ENCODE data around the gene FDXR. TPM values are rescaled to one million over a fixed set of nuclear protein-coding genes. Genes with fewer than 3 reads are reported as not detected.
A peak's percentile ranks its signal among the peaks of the same experiment; 100 is the strongest.

Gene FDXR
- total and polyA plus RNA-seq, 12 donors = 159 to 835 (median 444) TPM

GRCh38 chr17:74864297-74864865 lies 8.4 kb downstream of the FDXR start:
- Histone ChIP-seq H3K4me3 (no peak overlapping the region), H3K9me3 (replicated peaks in 1 of 3) (no peaks in the 10 kb centered on the region), H3K27ac (peak overlapping the region in 3 of 5 donors; percentile 40 to 64 (median 45)), H3K4me1 (replicated peaks in 1 of 2) (peaks cover 31 to 70% of the 10 kb centered on the region in 2 donors), H3K36me3 (replicated peaks in 1 of 2) (peaks cover 0 to 9% of the 10 kb centered on the region in 2 donors), H3K27me3 (no peaks in the 10 kb centered on the region)
- intact Hi-C loops (cut with DNase I) = loop anchor here (2.0 to 5.0 kb wide), 4 partner anchors 72 to 122 kb away; partner anchors contain the start of gene NHERF1 (in 1 of the 2)
- WGBS, 4 donors = 55 to 69% (median 63%) methylated on average over 10 to 15 of the region's 15 CpGs
- no peak for TF ChIP-seq POLR2A (IDR thresholded peaks at IDR 0.05)
- TF ChIP-seq, protein P1, sequence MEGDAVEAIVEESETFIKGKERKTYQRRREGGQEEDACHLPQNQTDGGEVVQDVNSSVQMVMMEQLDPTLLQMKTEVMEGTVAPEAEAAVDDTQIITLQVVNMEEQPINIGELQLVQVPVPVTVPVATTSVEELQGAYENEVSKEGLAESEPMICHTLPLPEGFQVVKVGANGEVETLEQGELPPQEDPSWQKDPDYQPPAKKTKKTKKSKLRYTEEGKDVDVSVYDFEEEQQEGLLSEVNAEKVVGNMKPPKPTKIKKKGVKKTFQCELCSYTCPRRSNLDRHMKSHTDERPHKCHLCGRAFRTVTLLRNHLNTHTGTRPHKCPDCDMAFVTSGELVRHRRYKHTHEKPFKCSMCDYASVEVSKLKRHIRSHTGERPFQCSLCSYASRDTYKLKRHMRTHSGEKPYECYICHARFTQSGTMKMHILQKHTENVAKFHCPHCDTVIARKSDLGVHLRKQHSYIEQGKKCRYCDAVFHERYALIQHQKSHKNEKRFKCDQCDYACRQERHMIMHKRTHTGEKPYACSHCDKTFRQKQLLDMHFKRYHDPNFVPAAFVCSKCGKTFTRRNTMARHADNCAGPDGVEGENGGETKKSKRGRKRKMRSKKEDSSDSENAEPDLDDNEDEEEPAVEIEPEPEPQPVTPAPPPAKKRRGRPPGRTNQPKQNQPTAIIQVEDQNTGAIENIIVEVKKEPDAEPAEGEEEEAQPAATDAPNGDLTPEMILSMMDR (IDR thresholded peaks at IDR 0.05) = no peak
- DNase-seq = peak in 1 of 7 donors; percentile 44

GRCh38 chr17:74863420-74864296 lies 9.1 kb downstream of the FDXR start:
- no peak for TF ChIP-seq POLR2A (IDR thresholded peaks at IDR 0.05)
- TF ChIP-seq, protein P1 (IDR thresholded peaks at IDR 0.05) = no peak
- 62 to 81% (median 72%) methylated on average over 13 to 25 of the region's 25 CpGs for WGBS, 4 donors
- peak in 1 of 7 donors; percentile 38 for DNase-seq
- H3K9me3 ChIP-seq (replicated peaks in 1 of 3) = no peaks in the 10 kb centered on the region
- peaks cover 24 to 63% of the 10 kb centered on the region in 2 donors for H3K4me1 ChIP-seq (replicated peaks in 1 of 2)
- H3K27me3 ChIP-seq = no peaks in the 10 kb centered on the region
- intact Hi-C loops (cut with DNase I) = loop anchor here (2.0 to 5.0 kb wide), 4 partner anchors 71 to 121 kb away; partner anchors contain the start of gene NHERF1 (in 1 of the 2)
- H3K4me3 ChIP-seq = no peak overlapping the region
- H3K27ac ChIP-seq = peak overlapping the region in 1 of 5 donors; percentile 64
- H3K36me3 ChIP-seq (replicated peaks in 1 of 2) = peaks cover 0 to 9% of the 10 kb centered on the region in 2 donors

DNA sequence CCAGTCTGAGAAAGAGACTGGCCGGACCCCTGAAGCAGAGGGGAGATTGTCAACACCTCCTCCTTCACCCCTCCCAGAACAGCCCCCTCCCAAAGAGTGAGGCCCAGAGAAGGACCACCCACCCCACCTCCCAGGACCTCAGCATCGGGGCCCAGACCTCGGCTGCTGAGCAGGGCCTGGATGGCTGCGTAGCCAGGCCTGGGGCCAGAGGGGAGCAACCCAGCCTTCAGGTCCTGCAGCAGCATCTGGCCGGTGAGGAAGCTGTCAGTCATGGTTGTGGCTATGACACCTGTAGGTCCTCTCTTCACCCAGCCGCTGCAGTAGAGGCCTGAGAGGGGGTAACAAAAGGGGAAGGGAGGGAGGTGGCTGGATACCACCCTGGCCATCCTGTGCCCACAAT lies 9.9 kb downstream of the FDXR start:
- no peak for DNase-seq
- no peak for TF ChIP-seq POLR2A (IDR thresholded peaks at IDR 0.05)
- TF ChIP-seq, protein P1 (IDR thresholded peaks at IDR 0.05) = no peak
- H3K9me3 ChIP-seq (replicated peaks in 1 of 3) = no peaks in the 10 kb centered on the region

More for the DNA sequence above, 9.9 kb downstream of the FDXR start:
- Histone ChIP-seq H3K27ac (peak overlapping the region in 1 of 5 donors; percentile 10), H3K27me3 (no peaks in the 10 kb centered on the region), H3K4me3 (no peak overlapping the region), H3K4me1 (replicated peaks in 1 of 2) (peaks cover 19 to 59% of the 10 kb centered on the region in 2 donors), H3K36me3 (replicated peaks in 1 of 2) (peaks cover 0 to 9% of the 10 kb centered on the region in 2 donors)
- intact Hi-C loops (cut with DNase I) = loop anchor here (5.0 kb wide), 3 partner anchors 71 to 121 kb away; partner anchors contain the start of gene NHERF1 (in 1 of the 2)
- 60 to 88% (median 66%) methylated on average over 3 to 6 of the region's 6 CpGs for WGBS, 4 donors

Measured in adrenal gland (tissue), 12 donors.